ENCODE measurements around the gene TUBGCP6. TPM values are rescaled to one million over a fixed set of nuclear protein-coding genes. Genes with fewer than 3 reads are reported as not detected.

The TUBGCP6 gene
- total RNA-seq, 1 donor from 2014 or later = 49.6 TPM

- H3K9me3 Mint-ChIP-seq = no peaks in the 10 kb centered on the region
- peaks cover 42% of the 10 kb centered on the region for H3K36me3 Mint-ChIP-seq (ENCODE audit: low read depth)
- intact Hi-C loops (cut with micrococcal nuclease) = no loop called here
- no peaks in the 10 kb centered on the region for H3K27me3 Mint-ChIP-seq (ENCODE audit: low read depth)
- DNase-seq (ENCODE audit: low spot score) = no peak
- no peak overlapping the region for H3K27ac Mint-ChIP-seq
- H3K4me1 Mint-ChIP-seq (ENCODE audit: low read depth) = peaks cover 5% of the 10 kb centered on the region
- H3K4me3 Mint-ChIP-seq (ENCODE audit: low read depth) = no peak overlapping the region
These were observed 8.0 kb downstream of the TUBGCP6 start for GRCh38 chr22:50236731-50237409.

GRCh38 chr22:50233223-50233622, 11.6 kb downstream of the TUBGCP6 start:
- no peaks in the 10 kb centered on the region for H3K4me1 Mint-ChIP-seq (ENCODE audit: low read depth)
- H3K27me3 Mint-ChIP-seq (ENCODE audit: low read depth) = no peaks in the 10 kb centered on the region
- H3K36me3 Mint-ChIP-seq (ENCODE audit: low read depth) = peaks cover 43% of the 10 kb centered on the region
- no peaks in the 10 kb centered on the region for H3K9me3 Mint-ChIP-seq
- H3K4me3 Mint-ChIP-seq (ENCODE audit: low read depth) = no peak overlapping the region
- H3K27ac Mint-ChIP-seq = no peak overlapping the region
- no peak for DNase-seq (ENCODE audit: low spot score)
- intact Hi-C loops (cut with micrococcal nuclease) = no loop called here

- H3K27ac Mint-ChIP-seq = no peak overlapping the region
- H3K4me3 Mint-ChIP-seq (ENCODE audit: low read depth) = no peak overlapping the region
- no peak for DNase-seq (ENCODE audit: low spot score)
- no peaks in the 10 kb centered on the region for H3K4me1 Mint-ChIP-seq (ENCODE audit: low read depth)
- H3K27me3 Mint-ChIP-seq (ENCODE audit: low read depth) = no peaks in the 10 kb centered on the region
- peaks cover 37% of the 10 kb centered on the region for H3K36me3 Mint-ChIP-seq (ENCODE audit: low read depth)
- H3K9me3 Mint-ChIP-seq = no peaks in the 10 kb centered on the region
- intact Hi-C loops (cut with micrococcal nuclease) = no loop called here
These were observed 12.2 kb downstream of the TUBGCP6 start for GRCh38 chr22:50232481-50233151.

GRCh38 chr22:50229370-50229769, 15.5 kb downstream of the TUBGCP6 start:
- intact Hi-C loops (cut with micrococcal nuclease) = no loop called here
- DNase-seq (ENCODE audit: low spot score) = no peak
- Mint-ChIP-seq H3K4me3 (ENCODE audit: low read depth) (no peak overlapping the region), H3K4me1 (ENCODE audit: low read depth) (no peaks in the 10 kb centered on the region), H3K27ac (no peak overlapping the region), H3K36me3 (ENCODE audit: low read depth) (peaks cover 30% of the 10 kb centered on the region), H3K9me3 (no peaks in the 10 kb centered on the region), H3K27me3 (ENCODE audit: low read depth) (no peaks in the 10 kb centered on the region)

- Mint-ChIP-seq H3K4me1 (ENCODE audit: low read depth) (no peaks in the 10 kb centered on the region), H3K4me3 (ENCODE audit: low read depth) (no peak overlapping the region), H3K27me3 (ENCODE audit: low read depth) (no peaks in the 10 kb centered on the region), H3K9me3 (no peaks in the 10 kb centered on the region), H3K36me3 (ENCODE audit: low read depth) (peaks cover 31% of the 10 kb centered on the region), H3K27ac (no peak overlapping the region)
- no peak for DNase-seq (ENCODE audit: low spot score)
- intact Hi-C loops (cut with micrococcal nuclease) = no loop called here
These were observed 16.5 kb downstream of the TUBGCP6 start for GRCh38 chr22:50228366-50228765.

- intact Hi-C loops (cut with micrococcal nuclease) = no loop called here
- Mint-ChIP-seq H3K9me3 (no peaks in the 10 kb centered on the region), H3K4me1 (ENCODE audit: low read depth) (no peaks in the 10 kb centered on the region), H3K4me3 (ENCODE audit: low read depth) (no peak overlapping the region), H3K27ac (no peak overlapping the region), H3K36me3 (ENCODE audit: low read depth) (peaks cover 36% of the 10 kb centered on the region), H3K27me3 (ENCODE audit: low read depth) (no peaks in the 10 kb centered on the region)
- DNase-seq (ENCODE audit: low spot score) = no peak
These were observed 17.1 kb downstream of the TUBGCP6 start for GRCh38 chr22:50227579-50228215.

- Mint-ChIP-seq H3K36me3 (ENCODE audit: low read depth) (peaks cover 39% of the 10 kb centered on the region), H3K9me3 (no peaks in the 10 kb centered on the region), H3K27ac (no peak overlapping the region), H3K4me3 (ENCODE audit: low read depth) (no peak overlapping the region), H3K27me3 (ENCODE audit: low read depth) (no peaks in the 10 kb centered on the region), H3K4me1 (ENCODE audit: low read depth) (no peaks in the 10 kb centered on the region)
- intact Hi-C loops (cut with micrococcal nuclease) = no loop called here
- no peak for DNase-seq (ENCODE audit: low spot score)
These were observed 18.0 kb downstream of the TUBGCP6 start for GRCh38 chr22:50226875-50227165.

GRCh38 chr22:50226063-50226874, 18.6 kb downstream of the TUBGCP6 start:
- intact Hi-C loops (cut with micrococcal nuclease) = no loop called here
- no peak overlapping the region for H3K4me3 Mint-ChIP-seq (ENCODE audit: low read depth)
- no peaks in the 10 kb centered on the region for H3K9me3 Mint-ChIP-seq
- no peaks in the 10 kb centered on the region for H3K27me3 Mint-ChIP-seq (ENCODE audit: low read depth)
- DNase-seq (ENCODE audit: low spot score) = no peak
- peaks cover 39% of the 10 kb centered on the region for H3K36me3 Mint-ChIP-seq (ENCODE audit: low read depth)
- H3K4me1 Mint-ChIP-seq (ENCODE audit: low read depth) = no peaks in the 10 kb centered on the region
- H3K27ac Mint-ChIP-seq = no peak overlapping the region

- no peaks in the 10 kb centered on the region for H3K4me1 Mint-ChIP-seq (ENCODE audit: low read depth)
- intact Hi-C loops (cut with micrococcal nuclease) = no loop called here
- no peak overlapping the region for H3K4me3 Mint-ChIP-seq (ENCODE audit: low read depth)
- no peaks in the 10 kb centered on the region for H3K9me3 Mint-ChIP-seq
- DNase-seq (ENCODE audit: low spot score) = no peak
- no peak overlapping the region for H3K27ac Mint-ChIP-seq
- no peaks in the 10 kb centered on the region for H3K27me3 Mint-ChIP-seq (ENCODE audit: low read depth)
- H3K36me3 Mint-ChIP-seq (ENCODE audit: low read depth) = peaks cover 45% of the 10 kb centered on the region
These were observed 19.4 kb downstream of the TUBGCP6 start for GRCh38 chr22:50225200-50225969.

GRCh38 chr22:50224071-50224470, 20.8 kb downstream of the TUBGCP6 start:
- intact Hi-C loops (cut with micrococcal nuclease) = no loop called here
- Mint-ChIP-seq H3K27me3 (ENCODE audit: low read depth) (no peaks in the 10 kb centered on the region), H3K36me3 (ENCODE audit: low read depth) (peaks cover 44% of the 10 kb centered on the region), H3K4me3 (ENCODE audit: low read depth) (no peak overlapping the region), H3K27ac (no peak overlapping the region), H3K4me1 (ENCODE audit: low read depth) (no peaks in the 10 kb centered on the region), H3K9me3 (no peaks in the 10 kb centered on the region)
- no peak for DNase-seq (ENCODE audit: low spot score)

- Mint-ChIP-seq H3K4me3 (ENCODE audit: low read depth) (no peak overlapping the region), H3K27me3 (ENCODE audit: low read depth) (no peaks in the 10 kb centered on the region), H3K4me1 (ENCODE audit: low read depth) (no peaks in the 10 kb centered on the region), H3K27ac (no peak overlapping the region), H3K9me3 (no peaks in the 10 kb centered on the region), H3K36me3 (ENCODE audit: low read depth) (peaks cover 37% of the 10 kb centered on the region)
- no peak for DNase-seq (ENCODE audit: low spot score)
- intact Hi-C loops (cut with micrococcal nuclease) = no loop called here
These were observed 22.3 kb downstream of the TUBGCP6 start for GRCh38 chr22:50222508-50222907.
